ENCODE results near the gene USP15.

USP15 gene

DNA sequence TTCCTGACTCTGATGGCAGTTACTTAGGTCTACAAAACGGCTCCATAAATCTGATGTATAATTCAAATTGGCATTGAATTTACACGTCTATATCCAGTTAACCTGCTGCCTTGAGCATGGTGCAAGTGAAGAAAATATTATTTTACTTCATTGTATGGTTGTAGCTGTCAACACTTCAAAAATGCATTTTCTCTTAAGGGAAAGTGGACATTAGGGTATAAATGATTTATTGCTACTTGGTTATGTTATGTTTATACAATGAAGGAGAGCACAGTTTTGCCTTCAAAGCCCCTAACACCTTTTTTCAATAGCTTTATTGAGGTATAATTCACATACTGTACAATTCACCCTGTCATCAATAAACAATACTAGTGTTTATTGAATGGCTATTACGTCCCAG, 2.0 kb upstream of the USP15 start:
- DNase-seq (ENCODE audit: low spot score): no peak

DNA sequence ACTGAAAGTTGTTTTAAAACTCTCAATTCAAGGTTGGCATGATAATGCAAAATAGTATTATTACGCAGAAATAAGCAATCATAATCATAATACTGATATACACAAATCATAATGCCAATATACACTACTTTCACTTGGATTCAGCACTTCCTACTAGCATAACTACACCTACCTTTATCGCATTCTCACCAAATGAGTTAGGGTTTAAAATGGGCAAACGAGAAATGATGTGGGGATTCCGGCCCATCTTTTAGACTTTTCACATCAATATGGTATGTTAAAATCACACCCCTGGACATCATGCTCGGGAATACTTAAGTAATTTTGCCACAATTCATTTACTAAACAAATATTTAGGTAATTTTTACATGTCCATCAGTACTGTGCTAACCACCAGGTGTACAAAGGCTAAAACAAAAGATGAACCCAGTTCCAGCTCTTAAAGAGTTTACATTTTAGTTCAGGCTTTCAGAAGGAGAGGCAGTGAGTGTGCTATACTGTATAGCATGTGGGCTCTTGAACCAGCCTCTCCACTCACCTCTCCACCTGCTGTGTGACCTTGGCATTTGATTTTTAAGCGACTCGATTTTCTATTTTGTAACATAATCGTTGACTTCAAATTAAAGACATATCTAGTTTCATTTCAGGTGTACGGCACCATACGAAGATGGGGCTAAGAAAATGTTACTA, 1.1 kb upstream of the USP15 start:
- no peak for DNase-seq (ENCODE audit: low spot score)

DNA sequence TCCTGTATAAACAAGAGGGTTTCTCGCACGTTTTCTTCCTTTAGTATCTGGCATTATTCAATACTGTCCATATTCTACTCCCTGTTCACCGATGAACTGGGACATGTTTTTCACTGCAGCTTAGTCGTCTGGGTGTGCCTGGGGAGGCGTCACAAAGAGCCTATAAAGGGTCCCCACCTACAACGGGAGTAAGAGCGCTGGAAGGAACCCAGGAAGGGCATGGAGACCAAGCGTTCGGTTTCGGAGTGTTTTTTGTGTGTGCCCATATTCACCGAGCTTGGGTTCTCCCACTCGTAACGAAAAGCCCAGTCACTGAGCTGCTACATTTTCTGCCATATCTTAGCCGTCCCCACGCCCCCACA, 592 bp upstream of the USP15 start:
- no peak for DNase-seq (ENCODE audit: low spot score)

DNA sequence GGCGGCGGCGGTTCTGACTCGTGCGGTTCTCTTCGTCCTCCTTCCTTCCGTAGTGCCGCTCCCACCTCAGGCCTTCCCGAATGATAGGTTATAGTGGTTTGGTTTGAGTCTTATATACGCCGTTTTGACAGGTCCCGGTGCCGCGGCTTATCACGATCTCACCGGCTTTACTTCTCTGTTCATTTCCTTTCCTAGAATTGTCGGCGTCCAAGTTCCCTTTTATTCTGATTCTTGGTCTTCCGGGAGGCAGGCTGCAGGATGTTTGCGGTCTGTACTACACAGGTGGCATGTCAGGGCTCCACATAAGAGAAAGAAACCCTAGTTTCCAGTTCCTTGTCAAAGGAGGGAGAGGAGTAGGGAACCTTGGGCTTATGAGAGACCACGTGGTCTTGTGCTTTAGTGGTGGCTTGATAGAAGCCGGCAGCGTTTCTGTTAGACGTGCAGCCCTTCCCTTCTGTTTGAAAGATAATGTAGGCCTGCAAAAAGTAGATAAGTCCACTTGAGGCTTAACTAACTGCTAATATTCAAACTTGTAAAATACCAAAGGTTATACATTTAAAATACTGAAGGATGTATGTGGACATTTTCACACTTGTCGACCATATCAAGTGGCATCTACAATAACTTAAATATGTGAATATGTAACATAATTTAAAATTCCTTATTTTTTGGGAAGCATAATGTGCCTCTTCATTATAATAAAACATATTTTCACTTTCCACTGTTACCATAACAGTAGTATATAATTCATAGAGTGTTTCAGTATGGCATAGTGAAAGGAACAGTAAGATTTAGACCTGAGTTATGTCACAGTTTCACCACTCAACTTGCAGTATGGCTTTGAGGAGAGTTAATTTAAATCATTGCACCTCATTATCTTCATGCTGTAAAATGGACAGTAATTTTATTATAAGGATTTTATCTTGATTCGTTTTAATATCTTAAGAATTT, 804 bp downstream of the USP15 start:
- peak; percentile 43 for DNase-seq (ENCODE audit: low spot score)

DNA sequence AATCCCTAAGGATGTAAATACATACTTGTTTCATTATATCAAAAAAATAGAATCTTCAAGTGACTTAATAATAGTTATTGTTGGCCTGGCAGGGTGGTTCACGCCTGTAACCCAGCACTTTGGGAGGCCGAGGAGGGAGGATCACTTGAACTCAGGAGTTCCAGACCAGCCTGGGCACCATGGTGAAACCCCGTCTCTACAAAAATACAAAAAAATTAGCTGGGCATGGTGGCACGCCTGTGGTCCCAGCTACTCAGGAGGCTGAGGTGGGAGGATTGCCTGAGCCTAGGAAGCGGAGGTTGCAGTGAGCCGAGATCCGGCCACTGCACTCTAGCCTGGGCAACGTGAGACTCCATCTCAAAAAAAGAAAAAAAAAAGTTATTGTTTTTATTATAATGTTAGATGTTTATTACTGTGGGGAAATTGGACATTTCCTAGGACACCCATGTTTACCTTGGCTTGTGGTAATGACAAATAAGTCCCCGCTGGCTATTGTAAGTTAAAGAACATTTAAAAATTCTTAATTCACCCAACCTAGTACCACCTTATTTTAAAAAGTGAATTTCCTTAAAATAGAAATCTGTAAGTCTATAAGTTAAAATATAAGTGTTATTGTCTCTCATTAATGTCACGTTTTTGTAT, 1.8 kb downstream of the USP15 start:
- DNase-seq (ENCODE audit: low spot score): no peak

DNA sequence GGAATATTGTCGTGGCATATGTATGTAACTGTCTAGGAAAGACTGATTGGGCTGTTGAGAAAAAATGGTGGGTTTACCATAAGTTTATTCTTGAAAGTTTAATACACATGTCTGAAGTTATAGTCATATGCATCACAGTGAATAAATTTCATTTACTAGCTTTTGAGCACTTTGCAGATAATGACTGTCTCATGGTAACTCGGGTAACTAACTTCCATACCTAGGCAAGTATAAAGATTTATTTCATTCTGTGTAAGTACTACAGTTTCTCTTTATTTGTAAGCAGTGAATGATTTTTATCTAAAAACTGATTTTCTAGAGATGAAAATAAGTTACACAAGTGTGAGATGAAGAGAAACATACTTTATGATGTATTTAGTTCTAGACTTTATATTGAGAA, 3.0 kb downstream of the USP15 start:
- DNase-seq (ENCODE audit: low spot score): no peak

DNA sequence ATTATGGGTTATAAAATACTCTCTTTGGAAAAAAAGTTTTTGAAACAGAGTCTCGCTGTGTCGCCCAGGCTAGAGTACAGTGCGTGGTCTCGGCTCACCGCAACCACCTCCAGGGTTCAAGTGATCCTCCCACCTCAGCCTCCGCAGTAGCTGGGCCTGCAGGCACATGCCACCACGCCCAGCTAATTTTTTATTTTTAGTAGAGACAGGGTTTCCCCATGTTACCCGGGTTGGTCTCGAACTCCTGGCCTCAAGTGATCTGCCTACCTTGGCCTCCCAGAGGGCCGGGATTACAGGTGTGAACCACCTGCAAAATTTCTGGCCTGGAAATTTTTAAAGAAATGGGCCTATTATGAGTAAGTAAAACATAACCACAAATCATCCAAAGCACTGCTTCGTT, 3.8 kb downstream of the USP15 start:
- no peak for DNase-seq (ENCODE audit: low spot score)

DNA sequence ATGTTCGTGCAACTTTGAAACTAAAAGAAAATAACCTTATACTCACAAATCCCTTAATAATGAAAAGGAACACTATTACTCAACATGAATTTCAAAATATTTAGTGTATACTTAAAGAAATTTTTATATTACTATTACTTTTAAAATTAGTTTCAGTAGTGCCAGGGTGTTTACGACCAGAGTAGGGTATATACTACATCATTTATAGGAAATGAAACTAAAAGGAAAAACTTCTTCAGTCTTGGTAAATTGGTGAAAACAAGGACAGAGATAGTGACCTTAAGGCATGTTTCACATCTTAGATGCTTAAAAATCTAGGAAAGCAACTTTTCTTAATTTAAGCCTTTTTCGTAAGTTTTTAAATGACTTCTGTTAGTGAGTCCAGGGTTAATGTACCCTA, 4.5 kb downstream of the USP15 start:
- no peak for DNase-seq (ENCODE audit: low spot score)

DNA sequence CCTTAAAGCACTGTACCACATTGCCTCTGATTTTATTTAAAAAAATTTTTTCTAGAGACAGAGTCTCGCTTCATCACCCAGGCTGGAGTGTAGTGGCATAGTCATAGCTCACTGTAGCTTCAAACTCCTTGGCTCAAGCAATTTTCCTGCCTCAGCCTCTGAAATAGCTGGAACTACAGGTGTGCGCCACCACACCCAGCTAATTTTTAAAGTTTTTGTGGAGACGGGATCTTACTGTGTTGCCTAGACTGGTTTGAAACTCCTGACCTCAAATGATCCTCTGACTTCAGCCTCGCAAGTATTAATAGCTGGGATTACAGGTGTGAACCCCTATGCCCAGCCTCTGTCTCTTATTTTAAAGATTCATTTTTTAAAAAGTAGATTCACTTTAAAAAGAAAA, 5.3 kb downstream of the USP15 start:
- no peak for DNase-seq (ENCODE audit: low spot score)

DNA sequence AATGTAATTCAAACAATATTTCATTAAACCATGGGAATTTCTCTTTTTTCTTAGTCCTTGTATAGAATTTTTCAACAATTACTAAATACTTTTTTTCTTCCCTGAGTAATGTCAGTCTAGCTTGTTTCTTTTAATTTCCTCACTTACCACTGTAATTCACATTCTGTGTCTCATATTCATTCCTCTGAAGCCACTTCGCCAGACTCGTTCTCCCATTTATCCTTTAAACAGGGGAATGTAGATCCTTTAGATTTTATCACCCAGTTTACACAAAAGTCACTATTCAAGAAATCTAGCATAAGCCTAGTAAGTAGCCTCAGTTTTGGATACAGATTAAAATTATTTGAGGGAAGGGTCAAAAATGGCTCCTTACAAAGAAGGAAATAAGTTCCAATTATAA, 6.8 kb downstream of the USP15 start:
- DNase-seq (ENCODE audit: low spot score): no peak

DNA sequence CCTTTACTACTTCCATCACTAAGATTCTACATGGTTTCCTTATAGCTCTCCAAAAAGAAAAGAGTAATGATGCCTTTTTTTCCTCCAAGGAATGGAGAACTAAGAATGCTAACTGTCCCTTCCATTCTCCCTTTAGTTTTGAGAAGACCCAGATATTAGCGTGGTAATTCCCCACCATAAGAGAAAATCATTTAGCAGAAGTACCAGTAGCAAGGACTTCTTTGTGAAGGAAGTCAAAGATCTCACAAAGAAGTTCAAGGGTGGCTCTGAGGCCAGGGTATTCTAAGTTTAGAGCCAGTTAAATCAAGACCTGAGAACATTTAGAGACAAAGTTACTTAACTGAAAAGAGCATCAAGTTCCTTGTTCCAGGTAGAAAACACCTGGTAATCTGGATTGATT, 7.3 kb downstream of the USP15 start:
- DNase-seq (ENCODE audit: low spot score): no peak

DNA sequence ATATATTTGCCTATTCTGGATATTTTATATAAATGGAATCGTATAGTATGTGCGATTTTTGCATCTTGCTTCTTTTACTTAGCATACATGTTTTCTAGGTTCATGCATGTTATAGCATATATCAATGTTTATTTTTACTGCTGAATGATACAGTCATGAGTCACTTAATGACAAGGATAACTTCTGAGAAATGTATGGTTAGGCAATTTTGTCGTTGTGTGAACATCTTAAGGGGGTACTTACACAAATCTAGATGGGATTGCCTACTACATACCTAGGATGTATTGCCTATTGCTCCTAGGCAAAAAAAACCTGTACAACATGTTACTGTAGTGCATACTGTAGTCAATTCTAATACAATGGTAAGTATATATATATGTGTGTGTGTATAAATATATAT, 8.8 kb downstream of the USP15 start:
- no peak for DNase-seq (ENCODE audit: low spot score)

DNA sequence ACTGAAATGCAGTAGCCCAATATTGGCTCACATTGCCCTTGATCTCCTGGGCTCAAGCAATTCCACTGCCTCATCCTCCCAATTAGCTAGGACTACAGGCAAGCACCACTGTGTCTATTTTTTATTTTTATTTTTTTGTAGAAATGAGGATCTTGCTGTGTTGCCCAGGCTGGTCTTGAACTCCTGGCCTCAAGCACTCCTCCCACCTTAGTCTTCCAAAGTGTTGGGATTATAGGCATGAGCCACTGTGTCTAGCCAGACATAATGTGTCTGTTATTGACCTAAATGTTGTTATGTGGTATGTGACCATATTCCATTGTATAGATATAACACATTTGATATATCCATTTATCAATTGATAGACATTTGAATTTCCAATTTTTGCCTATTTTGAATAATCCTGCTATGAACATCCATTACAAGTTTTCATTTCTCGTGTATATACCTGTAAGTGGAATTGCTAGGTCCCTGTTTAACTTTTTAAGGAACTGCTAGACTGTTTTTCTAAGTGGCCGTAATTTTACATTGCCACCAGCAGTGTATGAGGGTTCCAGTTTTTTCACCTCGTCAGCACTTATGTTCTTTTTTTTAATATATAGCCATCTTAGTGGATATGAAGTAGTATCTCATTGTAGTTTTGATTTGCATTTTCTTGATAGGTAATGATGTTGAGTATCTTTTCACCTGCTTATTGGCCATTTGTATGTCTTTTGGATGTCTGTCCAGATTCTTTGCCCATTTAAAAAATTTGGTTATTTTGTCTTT, 9.4 kb downstream of the USP15 start:
- DNase-seq (ENCODE audit: low spot score): no peak

DNA sequence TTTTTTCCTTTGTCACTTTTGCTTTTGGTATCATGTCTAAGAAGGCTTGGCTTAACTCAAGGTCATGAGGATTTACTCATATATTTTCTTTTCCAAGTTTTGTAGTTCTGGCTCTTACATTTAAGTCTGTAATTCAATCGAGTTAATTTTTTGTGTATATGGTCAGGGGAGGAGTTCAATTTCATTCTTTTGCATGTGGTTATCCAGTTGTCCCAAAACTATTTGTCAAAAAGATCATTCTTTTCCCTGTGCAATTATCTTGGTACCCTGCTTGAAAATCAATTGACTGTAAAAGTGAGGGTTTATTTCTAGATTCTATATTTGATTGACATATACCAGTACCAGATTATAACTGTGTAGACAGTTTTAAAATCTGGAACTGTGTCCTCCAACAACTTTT, 10.2 kb downstream of the USP15 start:
- DNase-seq (ENCODE audit: low spot score): no peak

DNA sequence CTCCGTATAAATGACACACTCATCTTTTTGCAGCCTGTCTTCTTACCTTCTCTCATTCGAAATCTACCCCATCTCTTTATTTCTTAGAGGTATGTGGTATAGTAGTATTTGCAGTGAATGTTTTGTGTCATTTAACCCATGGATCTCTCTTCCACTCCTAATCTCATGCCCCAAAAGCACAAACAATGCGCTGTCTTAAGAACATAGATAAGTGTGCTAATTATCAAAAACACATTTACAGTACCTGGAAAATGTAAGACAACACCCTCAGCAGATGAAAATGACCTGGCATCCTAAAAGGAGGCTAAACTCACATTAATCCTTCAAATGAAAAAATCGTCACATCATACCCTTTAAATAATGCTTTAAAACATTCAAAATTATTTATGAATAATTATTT, 10.7 kb downstream of the USP15 start:
- DNase-seq (ENCODE audit: low spot score): no peak

DNA sequence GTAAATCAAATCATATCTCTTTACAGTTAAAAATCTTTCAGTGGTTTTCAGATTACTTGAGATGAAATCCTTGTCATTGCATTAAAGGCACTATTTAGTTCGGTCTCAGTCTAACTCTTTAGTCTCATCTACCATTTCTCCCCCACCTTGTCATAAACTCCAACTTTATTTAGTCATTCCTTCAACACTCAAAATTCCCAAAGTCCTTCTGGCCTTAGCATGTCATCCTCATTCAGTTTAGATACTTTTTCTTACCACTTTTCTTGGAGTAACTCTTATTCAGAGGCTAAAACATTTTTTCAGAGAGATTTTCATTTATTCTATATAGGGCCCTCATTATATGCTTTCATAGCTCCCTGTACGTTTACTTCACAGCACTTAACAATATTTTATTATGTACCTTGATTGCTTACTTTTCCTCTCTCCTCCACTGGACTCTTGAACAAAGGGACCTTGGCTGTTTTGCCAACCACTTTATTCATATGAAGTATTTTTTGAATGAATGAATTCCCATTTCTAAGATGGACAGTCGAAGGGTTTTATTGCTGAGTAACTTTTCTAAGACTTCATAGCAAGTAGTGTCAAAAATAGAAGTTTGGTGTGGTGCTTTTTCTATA, 12.8 kb downstream of the USP15 start:
- DNase-seq (ENCODE audit: low spot score): no peak

DNA sequence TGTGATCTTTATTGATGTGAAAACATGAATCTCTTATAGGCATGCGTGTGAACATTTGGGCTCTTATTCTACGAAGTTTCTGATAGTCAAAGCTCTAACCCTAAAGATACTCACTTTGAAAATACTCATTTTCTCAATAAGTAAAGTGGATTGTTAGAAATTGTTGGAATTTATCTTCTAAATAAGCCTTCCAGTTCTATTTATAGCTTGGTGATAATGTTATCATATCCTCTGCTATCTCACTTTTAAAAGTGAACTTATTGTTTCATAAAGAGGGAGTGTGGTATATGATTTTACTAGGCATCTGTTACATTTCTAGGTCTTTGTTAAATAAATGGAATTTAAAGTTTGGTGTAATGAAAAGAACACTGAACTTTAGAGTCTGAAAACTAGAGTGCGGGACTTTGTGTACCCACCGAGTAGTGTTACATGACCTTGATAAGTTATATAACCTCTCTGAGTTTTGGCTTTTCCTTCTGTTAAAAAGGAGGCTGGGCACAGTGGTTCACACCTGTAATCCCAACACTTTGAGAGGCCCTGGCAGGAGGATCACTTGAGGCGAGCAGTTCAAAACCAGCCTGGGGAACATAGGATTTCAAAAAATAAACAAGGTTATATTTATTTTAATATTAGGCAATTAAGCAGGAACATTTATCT, 13.6 kb downstream of the USP15 start:
- no peak for DNase-seq (ENCODE audit: low spot score)

DNA sequence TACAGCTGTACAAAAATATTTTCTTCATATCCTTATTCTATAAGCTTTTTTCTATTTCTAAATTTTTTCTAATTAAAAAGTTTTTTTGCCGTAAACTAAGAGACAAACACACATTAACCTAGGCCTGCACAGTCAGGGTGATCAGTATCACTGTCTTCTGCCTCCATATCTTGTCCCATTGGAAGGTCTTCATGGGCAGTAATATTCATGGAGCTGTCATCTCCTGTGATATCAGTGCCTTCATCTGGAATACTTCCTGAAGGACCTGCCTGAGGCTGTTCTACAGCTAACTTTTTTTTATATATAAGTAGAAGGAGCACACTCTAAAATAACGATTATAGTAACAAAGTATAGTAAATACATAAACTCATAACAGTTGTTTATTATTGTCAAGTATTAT, 17.8 kb downstream of the USP15 start:
- DNase-seq (ENCODE audit: low spot score): no peak

DNA sequence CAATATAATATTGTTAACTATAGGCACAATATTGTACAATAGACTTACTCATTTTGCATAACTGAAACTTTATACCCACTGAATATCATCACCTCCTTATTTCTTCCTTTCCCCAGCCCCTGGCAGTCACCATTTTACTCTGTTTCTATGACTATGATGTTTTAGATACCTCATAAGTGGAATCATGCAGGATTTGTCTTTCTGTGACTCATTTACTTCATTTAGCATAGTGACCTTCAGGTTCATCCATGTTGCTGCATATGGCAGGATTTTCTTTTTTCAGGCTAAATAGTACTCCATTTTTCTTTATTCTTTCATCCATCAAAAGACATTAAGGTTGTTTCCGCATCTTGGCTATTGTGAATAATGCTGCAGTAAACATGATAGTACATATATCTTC, 18.9 kb downstream of the USP15 start:
- DNase-seq (ENCODE audit: low spot score): no peak

DNA sequence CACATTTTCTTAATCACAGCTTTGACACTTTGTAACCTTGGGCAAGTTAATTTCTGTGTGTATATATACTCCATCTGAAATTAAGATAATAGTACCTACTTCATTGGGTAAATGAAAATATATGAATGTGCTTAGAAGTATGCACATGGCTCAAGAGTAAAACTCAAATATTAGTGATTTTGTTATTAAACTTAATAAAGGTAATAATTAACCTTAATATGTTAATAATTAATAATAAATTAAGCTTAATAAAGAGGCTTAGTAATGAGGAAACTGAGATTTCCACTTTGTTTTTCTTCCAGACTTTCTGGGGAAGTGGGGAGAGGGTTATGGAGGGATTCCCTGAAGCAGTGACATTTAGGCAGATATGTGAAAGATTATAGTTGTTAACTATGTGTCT, 19.8 kb downstream of the USP15 start:
- DNase-seq (ENCODE audit: low spot score): no peak

DNA sequence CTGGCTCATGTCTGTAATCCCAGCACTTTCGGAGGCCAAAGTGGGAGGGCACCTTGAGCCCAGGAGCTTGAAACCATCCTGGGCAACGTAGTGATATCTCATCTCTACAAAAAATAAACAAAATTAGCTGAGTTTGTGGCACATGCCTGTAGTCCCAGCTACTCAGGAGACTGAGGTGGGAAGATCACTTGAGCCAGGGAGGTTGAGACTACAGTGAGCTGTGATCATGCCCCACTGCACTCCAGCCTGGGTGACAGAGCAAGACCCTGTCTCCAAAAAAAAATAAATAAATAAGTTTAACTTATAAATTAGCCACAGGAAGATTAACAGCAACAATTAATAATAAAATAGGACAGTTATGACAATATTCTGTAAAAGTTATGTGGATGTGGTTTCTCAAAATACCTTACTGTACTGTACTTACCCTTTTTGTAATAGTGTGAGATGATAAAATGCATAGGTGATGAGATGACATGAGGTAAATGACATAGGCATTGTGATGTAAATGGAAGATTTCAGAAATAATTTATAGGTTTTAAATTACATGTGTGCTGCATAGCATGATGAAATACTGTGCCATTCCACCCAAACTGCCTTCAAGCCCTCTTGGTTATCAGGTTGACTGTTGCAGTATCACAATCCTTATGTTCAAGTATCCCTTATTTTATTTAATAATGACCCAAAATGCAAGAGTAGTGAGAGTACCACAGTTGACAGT, 22.0 kb downstream of the USP15 start:
- DNase-seq (ENCODE audit: low spot score): no peak
